Panc1 (cell line): ENCODE data around the gene RCL1. TPM values are rescaled to one million over a fixed set of nuclear protein-coding genes. Genes with fewer than 3 reads are reported as not detected.

Experiments
- ATAC-seq: fragments of 200-7000 bp; cut with Tn5 transposase; 2 replicates; pipeline ENCODE4 v1.9.1; 2020; ENCODE audit warnings: mild to moderate bottlenecking, moderate library complexity
- BruUV-seq: library from RNA; stranded (reverse); fragments of 400-500 nt; replicated peaks from 2 replicates; lab custom pipeline; 2021; lab: Mats Ljungman, UMichigan
- CTCF ChIA-PET: fragments of 300-600 bp; sonication (Branson Sonifier 250); formaldehyde crosslinking; loops from one replicate; lab custom pipeline; 2022; ENCODE audit warnings: antibody characterized with exemption; lab: Charles Lee
- POLR2A ChIA-PET: fragments of 300-600 bp; sonication (Branson Sonifier 250); formaldehyde crosslinking; loops from one replicate; lab custom pipeline; 2022; ENCODE audit warnings: antibody characterized with exemption; lab: Charles Lee
- DNase-seq: peaks from one replicate; pipeline ENCODE4 v3.0.0-alpha.2; 2010; ENCODE audit warnings: low read depth, low spot score
- H3K27ac ChIP-seq: 2 replicates; pipeline ENCODE4 v1.5.1; 2011; ENCODE audit warnings: mild to moderate bottlenecking, low read length, inconsistent platforms
- H3K27me3 ChIP-seq: fragments of 200-500 bp; sonication (Bioruptor generic); 2 replicates; pipeline ENCODE4 v1.6.0; 2014; ENCODE audit warnings: low read length, inconsistent platforms; ENCODE audit not compliant: control insufficient read depth, insufficient read depth
- H3K36me3 ChIP-seq: fragments of 200-500 bp; sonication (Bioruptor generic); 2 replicates; pipeline ENCODE4 v1.5.1; 2014; ENCODE audit warnings: inconsistent platforms, mild to moderate bottlenecking, low read length, moderate library complexity; ENCODE audit not compliant: control insufficient read depth, insufficient read depth
- H3K4me1 ChIP-seq: 2 replicates; pipeline ENCODE4 v1.5.1; 2011; ENCODE audit warnings: inconsistent platforms, mild to moderate bottlenecking, low read length, moderate library complexity; ENCODE audit not compliant: control insufficient read depth, insufficient read depth
- H3K4me3 ChIP-seq, 2 experiments: 2 replicates each; pipeline ENCODE4 v1.5.1; 2011 to 2012; ENCODE audit warnings: low read depth in 2 of 2, low read length in 2 of 2, mild to moderate bottlenecking in 2 of 2, inconsistent platforms in 1 of 2, moderate library complexity in 1 of 2
- H3K9me3 ChIP-seq: fragments of 200-500 bp; sonication (Bioruptor generic); 2 replicates; pipeline ENCODE4 v1.5.1; 2014; ENCODE audit warnings: low read depth, mild to moderate bottlenecking, inconsistent platforms, low read length, moderate library complexity; ENCODE audit not compliant: control insufficient read depth, insufficient read depth
- CTCF ChIP-seq: fragments of 450-650 bp; IDR thresholded peaks from 2 replicates; pipeline ENCODE4 v1.5.1; 2017; ENCODE audit warnings: mild to moderate bottlenecking
- POLR2AphosphoS5 ChIP-seq: IDR thresholded peaks from 2 replicates; pipeline ENCODE4 v1.6.1; 2012; ENCODE audit warnings: mild to moderate bottlenecking, low read depth, low read length, moderate library complexity
- SIN3A ChIP-seq: IDR thresholded peaks from 2 replicates; pipeline ENCODE4 v1.6.1; 2012; ENCODE audit warnings: low read depth, mild to moderate bottlenecking, low read length, moderate library complexity, borderline replicate concordance; ENCODE audit not compliant: insufficient read depth
- TCF7L2 ChIP-seq: IDR thresholded peaks from 2 replicates; pipeline ENCODE4 v1.6.1; 2011; ENCODE audit warnings: mild to moderate bottlenecking, low read depth, low read length, inconsistent platforms
- in situ Hi-C: cut with HindIII; loops from 2 replicates; pipeline ENCODE4 v1.10.0; 2016; ENCODE audit warnings: low sequenced_read_pairs, low pct_unique_long_range_greater_than_20kb
- intact Hi-C: fragments of 100-400 bp; cut with micrococcal nuclease; formaldehyde crosslinking; loops from one replicate; pipeline ENCODE4 v1.10.0; 2022; ENCODE audit not compliant: unreplicated experiment
- total RNA-seq: library from RNA; stranded (reverse); gene quantifications from one replicate; pipeline ENCODE4 v1.2.1, GENCODE V29; 2021; ENCODE audit not compliant: unreplicated experiment
- TF ChIP-seq, protein P1 (sequence below), 2 experiments: IDR thresholded peaks; 2 replicates each; pipeline ENCODE4 v1.6.1; 2011 to 2012; ENCODE audit warnings: low read depth in 2 of 2, control low read depth in 1 of 2, low read length in 1 of 2, mild to moderate bottlenecking in 1 of 2, moderate library complexity in 1 of 2; ENCODE audit not compliant: insufficient read depth in 1 of 2

The RCL1 gene
- total RNA-seq, 1 experiment from 2014 or later = 11.2 TPM

DNA sequence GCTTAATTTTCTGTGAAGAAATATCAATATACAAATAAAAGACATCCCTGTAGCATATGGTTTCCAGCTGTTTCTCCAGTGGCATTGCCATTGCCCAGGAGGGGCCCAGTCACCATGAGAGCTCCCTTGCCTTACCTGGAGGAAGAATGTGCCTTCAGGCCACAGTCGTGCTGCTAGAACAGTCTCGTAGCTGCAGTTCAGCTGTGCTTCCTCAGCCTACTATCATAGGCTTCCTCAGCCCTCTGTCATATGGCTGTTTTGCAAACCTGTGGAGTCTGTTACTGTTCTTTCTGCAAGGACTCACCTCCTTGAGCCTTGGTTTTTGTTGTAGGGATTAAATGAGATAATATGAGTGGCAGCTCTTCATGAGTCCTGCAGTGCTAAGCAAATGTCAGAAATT is 67.6 kb downstream of the RCL1 start:
- in situ Hi-C loops = no loop called here
- Histone ChIP-seq H3K27ac (no peak overlapping the region), H3K4me3 (no peak overlapping the region), H3K27me3 (no peaks in the 10 kb centered on the region), H3K4me1 (no peaks in the 10 kb centered on the region), H3K36me3 (no peaks in the 10 kb centered on the region), H3K9me3 (no peaks in the 10 kb centered on the region)
- POLR2A ChIA-PET = no interaction called here
- CTCF ChIA-PET = no interaction called here
- no TSS peak for BruUV-seq
- DNase-seq = no peak
- no peak for ATAC-seq
- intact Hi-C loops = no loop called here
- TF ChIP-seq POLR2AphosphoS5 = no peak
- no peak for TF ChIP-seq SIN3A
- TF ChIP-seq CTCF = no peak
- TF ChIP-seq, protein P1, sequence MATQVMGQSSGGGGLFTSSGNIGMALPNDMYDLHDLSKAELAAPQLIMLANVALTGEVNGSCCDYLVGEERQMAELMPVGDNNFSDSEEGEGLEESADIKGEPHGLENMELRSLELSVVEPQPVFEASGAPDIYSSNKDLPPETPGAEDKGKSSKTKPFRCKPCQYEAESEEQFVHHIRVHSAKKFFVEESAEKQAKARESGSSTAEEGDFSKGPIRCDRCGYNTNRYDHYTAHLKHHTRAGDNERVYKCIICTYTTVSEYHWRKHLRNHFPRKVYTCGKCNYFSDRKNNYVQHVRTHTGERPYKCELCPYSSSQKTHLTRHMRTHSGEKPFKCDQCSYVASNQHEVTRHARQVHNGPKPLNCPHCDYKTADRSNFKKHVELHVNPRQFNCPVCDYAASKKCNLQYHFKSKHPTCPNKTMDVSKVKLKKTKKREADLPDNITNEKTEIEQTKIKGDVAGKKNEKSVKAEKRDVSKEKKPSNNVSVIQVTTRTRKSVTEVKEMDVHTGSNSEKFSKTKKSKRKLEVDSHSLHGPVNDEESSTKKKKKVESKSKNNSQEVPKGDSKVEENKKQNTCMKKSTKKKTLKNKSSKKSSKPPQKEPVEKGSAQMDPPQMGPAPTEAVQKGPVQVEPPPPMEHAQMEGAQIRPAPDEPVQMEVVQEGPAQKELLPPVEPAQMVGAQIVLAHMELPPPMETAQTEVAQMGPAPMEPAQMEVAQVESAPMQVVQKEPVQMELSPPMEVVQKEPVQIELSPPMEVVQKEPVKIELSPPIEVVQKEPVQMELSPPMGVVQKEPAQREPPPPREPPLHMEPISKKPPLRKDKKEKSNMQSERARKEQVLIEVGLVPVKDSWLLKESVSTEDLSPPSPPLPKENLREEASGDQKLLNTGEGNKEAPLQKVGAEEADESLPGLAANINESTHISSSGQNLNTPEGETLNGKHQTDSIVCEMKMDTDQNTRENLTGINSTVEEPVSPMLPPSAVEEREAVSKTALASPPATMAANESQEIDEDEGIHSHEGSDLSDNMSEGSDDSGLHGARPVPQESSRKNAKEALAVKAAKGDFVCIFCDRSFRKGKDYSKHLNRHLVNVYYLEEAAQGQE (IDR thresholded peaks at IDR 0.05; ENCODE audit: insufficient read depth in 1 of 2, low read depth in 2 of 2, low read length in 1 of 2) = no peak
- no peak for TF ChIP-seq TCF7L2

GRCh38 chr9:4861145-4861544 is 68.4 kb downstream of the RCL1 start:
- no peaks in the 10 kb centered on the region for H3K4me1 ChIP-seq
- H3K27ac ChIP-seq = no peak overlapping the region
- no TSS peak for BruUV-seq
- no peak for TF ChIP-seq CTCF
- TF ChIP-seq POLR2AphosphoS5 = no peak
- no peak for TF ChIP-seq SIN3A
- TF ChIP-seq, protein P1 (IDR thresholded peaks at IDR 0.05; ENCODE audit: insufficient read depth in 1 of 2, low read depth in 2 of 2, low read length in 1 of 2) = no peak
- no peak for TF ChIP-seq TCF7L2
- H3K36me3 ChIP-seq = no peaks in the 10 kb centered on the region
- no peak for DNase-seq
- no peaks in the 10 kb centered on the region for H3K27me3 ChIP-seq
- intact Hi-C loops = no loop called here
- ChIA-PET POLR2A (interaction anchor here (0.6 kb wide), 1 partner anchor 468 kb away, joined by 9 read pairs; no protein-coding TSS in a partner anchor), CTCF (no interaction called here)
- in situ Hi-C loops = no loop called here
- H3K4me3 ChIP-seq = no peak overlapping the region
- no peaks in the 10 kb centered on the region for H3K9me3 ChIP-seq
- no peak for ATAC-seq
